K562 (cell line): ENCODE data around the gene STK11. TPM values are rescaled to one million over a fixed set of nuclear protein-coding genes. Genes with fewer than 3 reads are reported as not detected.
"Not testable (repeated sequence)": the region's sequence is repeated elsewhere in the genome, so short reads cannot be mapped to it uniquely, and the experiment has no call there.

Source experiments
- ATAC-seq: fragments of 200-7000 bp; cut with Tn5 transposase; 3 replicates; pipeline ENCODE4 v1.9.1; 2020; ENCODE audit warnings: moderate library complexity
- BruUV-seq: library from RNA; stranded (reverse); fragments of 400-500 nt; replicated peaks from 2 replicates; lab custom pipeline; 2021; lab: Mats Ljungman, UMichigan
- CTCF ChIA-PET: fragments of 300-600 bp; formaldehyde crosslinking; extraction: SDS; loops from one replicate; lab custom pipeline; 2021; ENCODE audit warnings: low intra/inter-chr PET ratio; lab: Yijun Ruan, JAX
- POLR2A ChIA-PET: fragments of 300-600, 350-650 bp; sonication (Branson Sonifier 250); formaldehyde crosslinking; extraction: SDS; loops from one replicate; lab custom pipeline; 2021; ENCODE audit warnings: antibody characterized with exemption, inconsistent platforms; lab: Yijun Ruan, JAX
- DNase-seq, 4 experiments: peaks; one replicate each; pipeline versions ENCODE4 v3.0.0 to v3.0.0-alpha.2; 2011 to 2018; ENCODE audit warnings: low spot score in 3 of 4, mixed read lengths in 3 of 4; ENCODE audit errors: extremely low read depth in 1 of 4
- FAIRE-seq: peaks from 2 replicates; lab custom pipeline; 2011; peaks lifted over from hg19 to GRCh38; lab: Jason Lieb, UNC
- H2AFZ ChIP-seq: 2 replicates; pipeline ENCODE4 v1.6.0; 2011; ENCODE audit warnings: low read depth, low read length, control low read depth, inconsistent platforms
- H3K27ac ChIP-seq: fragments of 200-600 bp; 3 replicates; pipeline ENCODE4 v1.8.0; 2011; ENCODE audit warnings: low read depth, mild to moderate bottlenecking, control low read depth, inconsistent platforms, low read length, moderate library complexity, mixed read lengths; ENCODE audit errors: extremely low read depth
- H3K27me3 ChIP-seq, 2 experiments: fragments of 300-600 bp in 1 of 2; 2 replicates in 1 of 2; 3 replicates in 1 of 2; pipeline versions ENCODE4 v1.6.0 to v1.8.0; 2011; ENCODE audit warnings: inconsistent platforms in 2 of 2, low read length in 2 of 2, mild to moderate bottlenecking in 1 of 2, mixed read lengths in 1 of 2, moderate library complexity in 1 of 2; ENCODE audit not compliant: control insufficient read depth in 2 of 2, insufficient read depth in 2 of 2
- H3K36me3 ChIP-seq: fragments of 300-600 bp; 3 replicates; pipeline ENCODE4 v1.8.0; 2011; ENCODE audit warnings: mild to moderate bottlenecking, low read length, inconsistent platforms; ENCODE audit not compliant: control insufficient read depth, insufficient read depth
- H3K4me1 ChIP-seq, 2 experiments: fragments of 200-600 bp in 1 of 2; replicated peaks in 1 of 2; 2 replicates in 1 of 2; 3 replicates in 1 of 2; pipeline versions ENCODE4 v1.5.1 to v1.8.0; 2011; ENCODE audit warnings: inconsistent platforms in 2 of 2, low read length in 2 of 2, mild to moderate bottlenecking in 1 of 2, mixed read lengths in 1 of 2, moderate library complexity in 1 of 2; ENCODE audit not compliant: control insufficient read depth in 2 of 2, insufficient read depth in 2 of 2
- H3K4me2 ChIP-seq: 2 replicates; pipeline ENCODE4 v1.6.1; 2011; ENCODE audit warnings: low read length, control low read depth, inconsistent platforms, mixed read lengths; ENCODE audit not compliant: insufficient read depth
- H3K4me3 ChIP-seq: fragments of 200-600 bp; sonication (generic), shearing (Covaris generic); 2 replicates; pipeline ENCODE4 v1.5.1; 2016; ENCODE audit warnings: control low read depth, inconsistent platforms
- H3K79me2 ChIP-seq: fragments of 200-600 bp; 3 replicates; pipeline ENCODE4 v1.8.0; 2011; ENCODE audit warnings: low read length, inconsistent platforms; ENCODE audit not compliant: control insufficient read depth, insufficient read depth
- H3K9ac ChIP-seq, 2 experiments: 2 replicates each; pipeline versions ENCODE4 v1.6.0 to v1.6.1; 2011; ENCODE audit warnings: low read depth in 2 of 2, low read length in 2 of 2, control low read depth in 1 of 2, inconsistent platforms in 1 of 2, mild to moderate bottlenecking in 1 of 2, mixed read lengths in 1 of 2; ENCODE audit not compliant: insufficient read depth in 1 of 2
- H3K9me1 ChIP-seq: one replicate; pipeline ENCODE4 v1.6.0; 2011; ENCODE audit warnings: inconsistent platforms, mild to moderate bottlenecking, low read length, moderate library complexity; ENCODE audit not compliant: control insufficient read depth, insufficient read depth
- H3K9me3 ChIP-seq: replicated peaks from 2 replicates; pipeline ENCODE4 v1.5.1; 2011; ENCODE audit warnings: low read depth, low read length, inconsistent platforms; ENCODE audit not compliant: control insufficient read depth, insufficient read depth
- H4K20me1 ChIP-seq: replicated peaks from 2 replicates; pipeline ENCODE4 v1.6.1; 2011; ENCODE audit warnings: low read length, inconsistent platforms, mixed read lengths; ENCODE audit not compliant: control insufficient read depth, insufficient read depth
- BHLHE40 ChIP-seq: IDR thresholded peaks from 2 replicates; pipeline ENCODE4 v1.6.1; 2011; ENCODE audit warnings: low read length, improper control_type of control experiment
- ESRRA ChIP-seq: fragments of 450-650 bp; IDR thresholded peaks from 2 replicates; pipeline ENCODE4 v1.6.1; 2014; ENCODE audit warnings: low read depth, mild to moderate bottlenecking, moderate library complexity, borderline replicate concordance
- POLR2B ChIP-seq: fragments of 450-650 bp; IDR thresholded peaks from 2 replicates; pipeline ENCODE4 v1.6.1; 2018; ENCODE audit warnings: low read depth; ENCODE audit not compliant: partially characterized antibody
- POLR2G ChIP-seq: fragments of 200-400 bp; formaldehyde crosslinking; IDR thresholded peaks from 2 replicates; pipeline ENCODE4 v1.6.1; 2017; ENCODE audit warnings: low read depth, mild to moderate bottlenecking, antibody characterized with exemption, low read length, moderate library complexity
- RBFOX2 ChIP-seq: fragments of 200-400 bp; formaldehyde crosslinking; IDR thresholded peaks from 2 replicates; pipeline ENCODE4 v1.6.1; 2017; ENCODE audit warnings: low read depth, mild to moderate bottlenecking, low read length, moderate library complexity
- ZNF518B ChIP-seq: fragments of 250-450 bp; sonication (Bioruptor Pico); IDR thresholded peaks from 2 replicates; pipeline ENCODE4 v1.5.0; 2021; ENCODE audit warnings: mild to moderate bottlenecking, moderate library complexity
- whole genome bisulfite sequencing: fragments of 100-300 bp; shearing (Covaris generic); methylation state at CpG from one replicate; pipeline ENCODE4 v1.1.6; 2016; ENCODE audit warnings: low coverage, mixed read lengths; ENCODE audit not compliant: insufficient coverage; ENCODE audit errors: missing lambda C conversion rate; 5-methylcytosine and 5-hydroxymethylcytosine counted together
- in situ Hi-C: fragments of 300-500 bp; cut with MboI; formaldehyde crosslinking; loops from 4 replicates; pipeline ENCODE4 v1.15.0; 2018; ENCODE audit warnings: inconsistent platforms, mixed read lengths
- intact Hi-C: fragments of 100-400 bp; cut with micrococcal nuclease; formaldehyde crosslinking; loops from 2 replicates; pipeline ENCODE4 v1.14.2; 2022
- polyA plus RNA-seq, 8 experiments: library from polyadenylated mRNA; depleted of rRNA in 4 of 8; stranded (reverse) in 5 of 8; unstranded in 3 of 8; fragments of >200 nt; fragmentation: Nextera tagmentation in 2 of 8; fragmentation: Illumina TruSeq in 1 of 8; extraction: Ambion mirVana in 2 of 8; extraction: Trizol in 1 of 8; gene quantifications; 2 replicates each; pipeline versions ENCODE4 v1.2.1 to v1.2.3, GENCODE V29; 2011 to 2014; ENCODE audit warnings: inconsistent platforms in 1 of 8, missing spikeins in 1 of 8
- total RNA-seq, 7 experiments: library from RNA; depleted of rRNA in 6 of 7; stranded (reverse); fragments of >200 nt in 6 of 7; fragmentation: Illumina TruSeq in 2 of 7; extraction: Trizol in 2 of 7; gene quantifications; 2 replicates each; pipeline versions ENCODE4 v1.2.1 to v1.2.3, GENCODE V29; 2011 to 2021; ENCODE audit warnings: low replicate concordance in 1 of 7

The STK11 gene
- total and polyA plus RNA-seq, 9 of the 15 experiments (the other 6 are each of a cell fraction or from before 2014, with no cell fraction given), result 0.15 to 96.5 (median 31.7) TPM

DNA sequence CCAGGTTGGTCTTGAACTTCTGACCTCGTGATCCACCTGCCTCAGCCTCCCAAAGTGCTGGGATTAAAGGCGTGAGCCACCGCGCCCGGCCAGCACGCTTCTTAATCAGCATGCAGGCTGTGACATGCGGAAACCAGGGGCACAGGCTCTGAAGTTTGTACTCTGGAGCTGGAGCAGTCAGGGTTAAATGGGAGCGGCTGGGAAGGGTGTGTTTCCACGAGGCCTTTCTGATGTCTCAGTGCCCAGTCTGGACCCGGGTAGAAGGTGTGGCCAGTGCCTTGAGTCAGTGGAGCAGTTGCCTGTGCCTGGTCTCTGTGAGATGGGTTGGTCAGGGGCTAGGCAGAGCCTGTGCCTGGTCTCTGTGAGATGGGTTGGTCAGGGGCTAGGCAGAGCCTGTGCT is 3.3 kb downstream of the STK11 start:
- H3K4me3 ChIP-seq, result peak overlapping the region; percentile 27; the same call in 1 of the 2 replicates
- intact Hi-C loops, POLR2A ChIA-PET, H3K9me3 ChIP-seq, CTCF ChIA-PET, H2AFZ ChIP-seq, FAIRE-seq, H3K27me3 ChIP-seq, DNase-seq, in situ Hi-C loops, BruUV-seq, ATAC-seq: not testable (repeated sequence)
- 53% methylated on average over 10 of the region's 10 CpGs for WGBS
- peak overlapping the region; percentile 81 to 89; a peak in 3 of 4 replicates for H3K9ac ChIP-seq
- peak overlapping the region; percentile 91; the same call in 2 of the 3 replicates for H3K27ac ChIP-seq
- peaks cover 12% of the 10 kb centered on the region for H3K9me1 ChIP-seq
- H4K20me1 ChIP-seq, result peaks cover 41% of the 10 kb centered on the region
- H3K4me1 ChIP-seq, result peaks cover 36 to 79% of the 10 kb centered on the region in 2 experiments
- peaks cover 51% of the 10 kb centered on the region; the same call in 2 of the 3 replicates for H3K36me3 ChIP-seq
- peaks cover 77% of the 10 kb centered on the region for H3K79me2 ChIP-seq
- TF ChIP-seq POLR2B, result peak; percentile 13
- peak overlapping the region; percentile 69 for H3K4me2 ChIP-seq

GRCh38 chr19:1210227-1210538 is 4.6 kb downstream of the STK11 start:
- in situ Hi-C loops, result no loop called here
- no peak overlapping the region for H3K4me3 ChIP-seq
- peaks cover 21% of the 10 kb centered on the region for H3K9me1 ChIP-seq
- no peak for ATAC-seq
- H3K79me2 ChIP-seq, result peaks cover 90% of the 10 kb centered on the region
- no peak for FAIRE-seq
- TF ChIP-seq ZNF518B (CRISPR knock-in tag) (no peak), ESRRA (no peak), POLR2G (peak; percentile 60), BHLHE40 (no peak), RBFOX2 (peak; percentile 37)
- peaks cover 24 to 80% of the 10 kb centered on the region in 2 experiments for H3K4me1 ChIP-seq
- H3K27me3 ChIP-seq, result no peaks in the 10 kb centered on the region
- intact Hi-C loops, result no loop called here
- 97% methylated on average over 10 of the region's 13 CpGs for WGBS
- peaks cover 54% of the 10 kb centered on the region for H4K20me1 ChIP-seq
- no peaks in the 10 kb centered on the region for H3K9me3 ChIP-seq
- peaks cover 65% of the 10 kb centered on the region; the same call in 2 of the 3 replicates for H3K36me3 ChIP-seq
- ChIA-PET POLR2A (no interaction called here), CTCF (no interaction called here)
- no peak overlapping the region for H3K27ac ChIP-seq
- peak overlapping the region in 1 of 2 experiments; percentile 83; a peak in 2 of 4 replicates for H3K9ac ChIP-seq
- no peak overlapping the region for H2AFZ ChIP-seq
- DNase-seq, result no peak
- BruUV-seq, result no TSS peak
- no peak overlapping the region for H3K4me2 ChIP-seq
